ENCODE measurements around the gene SENP1.

The SENP1 gene

DNA sequence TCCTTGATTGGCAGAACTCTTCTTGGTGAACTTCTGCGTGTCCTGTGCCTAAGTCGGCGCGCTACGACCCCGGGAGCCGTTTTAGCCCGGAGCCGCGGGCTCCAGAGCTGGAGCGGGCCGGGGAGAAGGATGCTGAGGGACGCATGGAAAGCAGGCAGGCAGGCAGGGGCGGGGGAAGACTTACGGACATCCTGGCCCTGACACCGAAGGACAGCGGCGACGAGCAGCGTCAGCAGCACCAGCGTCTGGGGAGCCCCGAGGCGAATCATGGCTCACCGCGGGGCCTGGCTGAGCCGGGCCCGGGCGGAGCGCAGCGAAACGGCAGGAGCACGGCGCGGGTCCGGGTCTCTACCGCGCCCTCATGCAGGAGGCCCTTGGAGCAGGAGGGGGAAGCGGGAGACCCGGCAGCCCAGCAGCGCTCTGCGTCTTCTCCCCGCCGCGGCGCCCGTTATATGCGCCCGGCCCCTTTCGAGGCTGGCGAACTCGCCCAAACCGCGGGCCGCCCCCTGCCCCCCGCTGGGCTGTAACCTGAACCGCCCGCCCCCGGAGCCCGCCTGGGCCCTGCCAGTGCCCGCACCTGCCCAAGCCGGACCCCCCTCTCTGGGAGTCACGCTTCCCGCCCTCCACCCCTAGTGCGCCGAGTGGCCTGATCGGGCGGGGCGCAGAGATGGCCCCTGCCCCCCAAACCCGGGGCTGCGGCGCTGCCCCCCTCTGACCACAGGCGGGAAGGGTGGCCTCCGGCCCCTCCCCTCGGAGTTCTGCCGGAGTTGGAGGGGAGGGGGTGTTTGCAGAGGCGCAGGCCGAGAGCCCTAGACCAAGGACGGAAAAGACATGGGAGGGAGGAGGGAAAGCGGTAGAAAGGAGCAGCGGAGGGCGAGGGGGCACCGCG lies 101.6 kb downstream of the SENP1 start, which contains the start of gene COL2A1:
Gene COL2A1 (minus strand): TSS at position 424 of the 889 bp plus-strand sequence. CDS start 155 bp downstream, at position 269.
- TF ChIP-seq CTCF (IDR thresholded peaks at IDR 0.05) (no peak), ZFX (IDR thresholded peaks at IDR 0.05; ENCODE audit: borderline replicate concordance) (no peak)
- no peak within 1 kb of the TSS for H3K27ac ChIP-seq

DNA sequence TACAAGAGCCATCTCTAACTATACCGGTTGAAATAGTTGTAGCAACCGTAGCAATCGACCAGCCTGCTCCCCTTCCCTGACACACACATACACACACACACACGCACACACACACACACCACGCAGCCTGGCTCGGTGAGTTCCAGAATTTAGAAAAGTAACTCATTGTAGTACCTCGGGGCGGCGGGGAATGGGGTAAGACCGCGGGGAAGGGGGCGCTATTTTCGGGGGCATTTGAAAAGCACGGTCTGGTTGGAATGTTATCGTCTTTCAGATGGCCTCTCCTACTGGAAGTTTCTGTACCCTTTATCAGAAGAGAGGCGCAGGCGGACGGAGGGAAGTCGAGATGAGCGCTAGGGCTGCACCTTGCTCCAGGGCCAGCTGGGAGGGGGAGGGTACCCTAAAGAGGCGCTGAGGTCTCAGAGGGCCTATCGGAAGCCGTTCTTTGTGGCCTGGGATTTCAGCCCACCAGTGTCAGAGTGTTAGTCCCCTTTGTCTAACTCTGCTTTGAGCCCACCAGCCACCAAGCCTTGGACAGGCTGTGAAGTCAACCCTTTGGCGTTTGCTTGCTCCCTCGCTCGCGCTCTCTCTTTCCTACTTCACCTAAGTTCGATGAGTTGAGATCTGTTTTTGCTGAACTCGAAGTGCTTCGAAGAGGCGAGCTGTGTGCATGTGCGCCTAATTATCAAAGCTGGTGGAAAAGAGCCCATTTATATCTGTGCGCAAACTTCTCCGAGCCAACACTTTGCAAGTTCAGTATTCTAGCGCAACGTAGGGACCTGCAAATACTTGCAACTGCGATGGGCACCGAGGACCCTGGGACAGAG lies 102.4 kb downstream of the SENP1 start:
- TF ChIP-seq CTCF (IDR thresholded peaks at IDR 0.05) (peak; percentile 18), ZFX (IDR thresholded peaks at IDR 0.05; ENCODE audit: borderline replicate concordance) (no peak)
- H3K27ac ChIP-seq: no peak overlapping the region

DNA sequence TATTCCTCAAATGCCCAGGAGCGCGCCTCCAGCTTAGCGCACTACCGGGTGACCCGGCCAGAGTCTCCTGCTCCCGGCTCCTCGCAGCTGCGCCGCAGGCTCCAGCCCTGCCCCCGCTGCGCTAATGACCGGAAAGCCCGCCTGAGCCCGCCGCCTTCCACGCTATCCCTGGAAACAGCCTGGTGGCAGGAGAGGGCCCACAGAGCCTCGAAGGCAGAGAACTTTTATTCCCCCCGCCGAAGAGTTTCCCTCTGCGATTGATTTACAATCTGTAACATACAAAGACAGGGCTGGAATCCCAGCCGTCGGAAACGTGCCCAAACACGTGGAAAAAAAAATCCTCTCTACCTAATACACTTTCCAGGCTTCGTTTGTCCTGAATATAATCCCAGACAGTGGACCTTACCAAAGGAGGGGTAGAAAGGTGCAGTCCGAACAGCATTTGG lies 103.1 kb downstream of the SENP1 start:
- H3K27ac ChIP-seq: no peak overlapping the region
- TF ChIP-seq ZFX (IDR thresholded peaks at IDR 0.05; ENCODE audit: borderline replicate concordance) (no peak), CTCF (IDR thresholded peaks at IDR 0.05) (no peak)

DNA sequence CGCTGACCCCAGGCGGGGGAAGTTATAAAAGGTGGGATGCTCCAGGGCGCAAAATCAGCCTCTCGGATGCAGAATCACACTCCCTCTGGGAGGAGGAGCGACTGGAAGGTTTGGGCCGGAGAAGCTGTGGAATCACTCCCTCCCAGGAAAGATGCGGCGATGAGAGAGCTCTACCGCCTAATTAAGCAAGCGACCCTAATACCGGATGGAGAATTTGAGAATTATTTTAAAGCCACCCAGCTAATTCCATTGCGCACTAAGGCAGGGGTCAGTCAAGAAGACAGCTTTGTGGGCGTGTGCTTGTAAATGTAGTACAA lies 103.5 kb downstream of the SENP1 start:
- peak overlapping the region; percentile 67; the same call in 1 of the 2 replicates for H3K27ac ChIP-seq

DNA sequence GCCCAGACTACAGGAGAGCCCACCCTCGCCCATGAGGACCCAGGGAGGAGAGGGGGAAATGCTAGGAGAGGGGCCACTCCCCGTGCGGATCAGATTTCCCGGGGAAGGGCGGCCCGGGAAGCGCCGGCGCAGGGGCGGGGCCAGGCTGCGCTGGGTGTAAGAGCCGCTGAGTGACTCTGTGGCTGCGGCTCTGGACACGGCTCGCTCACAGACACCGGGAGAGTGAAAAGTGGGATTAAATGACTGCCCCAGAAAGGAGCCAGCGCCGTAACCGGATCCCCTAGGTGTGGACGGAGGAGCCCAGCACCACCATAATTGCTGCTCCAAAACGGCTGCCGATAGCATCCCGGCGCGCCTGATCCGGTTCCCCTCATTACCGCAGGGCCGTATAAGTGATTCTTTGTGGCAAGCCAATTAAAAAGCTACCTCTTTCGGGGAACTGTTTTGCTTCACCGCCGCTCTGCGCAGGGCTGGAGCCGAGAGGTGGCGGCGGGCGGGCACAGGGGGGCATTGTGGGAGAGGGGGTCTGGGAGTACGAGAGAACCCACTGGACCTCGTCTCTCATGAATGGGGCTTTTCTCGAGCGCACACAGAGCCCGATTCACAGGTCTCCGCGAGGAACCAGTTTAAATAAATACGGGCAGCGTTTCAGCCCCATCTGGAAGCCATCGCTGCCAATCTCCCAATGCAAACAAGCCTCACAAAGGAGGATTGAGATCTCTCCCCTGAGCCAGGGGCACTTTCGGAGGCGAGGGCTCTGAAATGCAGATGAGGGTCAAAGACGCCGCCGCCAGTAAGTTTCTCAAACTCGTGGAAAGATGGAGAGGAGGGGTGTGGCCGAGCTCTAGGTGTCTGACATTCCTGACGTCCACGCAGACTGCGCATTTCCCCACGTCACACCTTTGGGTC lies 104.1 kb downstream of the SENP1 start:
- no peak for TF ChIP-seq CTCF (IDR thresholded peaks at IDR 0.05)
- no peak for TF ChIP-seq ZFX (IDR thresholded peaks at IDR 0.05; ENCODE audit: borderline replicate concordance)
- H3K27ac ChIP-seq: peak overlapping the region; percentile 67

More for the DNA sequence above, 103.5 kb downstream of the SENP1 start:
- TF ChIP-seq ZFX (IDR thresholded peaks at IDR 0.05; ENCODE audit: borderline replicate concordance) (no peak), CTCF (IDR thresholded peaks at IDR 0.05) (no peak)

- TF ChIP-seq CTCF (IDR thresholded peaks at IDR 0.05) (peak; percentile 22), ZFX (IDR thresholded peaks at IDR 0.05; ENCODE audit: borderline replicate concordance) (no peak)
- peak overlapping the region; percentile 67 for H3K27ac ChIP-seq
These were observed 104.9 kb downstream of the SENP1 start for GRCh38 chr12:48000878-48001504.
